HK-2 (cell line): ENCODE data around the gene FOXK1.

Experiments
- DNase-seq: peaks from one replicate; pipeline ENCODE4 v3.0.0-alpha.2; 2018; ENCODE audit not compliant: unreplicated experiment

Gene FOXK1

DNA sequence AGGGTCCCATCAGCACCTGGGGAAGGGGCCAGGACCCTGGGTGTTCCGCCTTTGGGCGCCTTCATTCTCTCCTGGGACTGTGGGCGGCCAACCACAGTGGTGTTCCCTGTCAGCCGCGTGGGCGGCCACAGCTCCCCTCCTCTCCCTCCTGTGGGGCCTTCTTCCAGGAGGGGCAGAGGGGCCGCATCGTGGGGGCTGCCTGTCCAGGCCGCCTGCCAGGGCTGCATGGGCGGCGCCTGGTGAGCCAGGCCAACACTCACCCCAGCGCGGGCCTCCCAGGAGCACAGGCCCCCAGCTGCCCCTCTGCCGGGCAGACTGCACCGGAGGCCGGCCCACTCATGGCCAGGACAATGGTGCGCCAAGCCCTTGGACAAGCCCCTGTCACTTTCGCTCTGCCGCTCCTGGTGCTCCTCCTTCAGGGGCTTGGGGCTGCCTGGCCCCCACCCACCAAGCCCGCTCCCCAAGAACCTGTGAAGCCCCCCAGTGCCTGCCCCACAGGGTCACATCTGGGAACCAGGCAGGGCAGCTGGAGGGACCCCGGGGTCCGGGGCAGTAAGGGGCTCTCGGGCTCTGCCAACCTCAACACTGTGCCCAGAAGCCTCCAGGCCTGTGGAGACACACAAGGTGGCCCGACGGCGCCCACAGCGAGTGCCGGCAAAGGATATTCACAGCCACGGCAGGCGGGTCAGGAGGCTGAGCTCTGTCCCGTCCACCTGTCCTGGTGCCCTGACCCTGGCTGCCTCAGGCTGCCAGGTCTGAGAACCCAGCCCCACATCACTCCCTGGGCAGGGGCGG lies 136.1 kb downstream of the FOXK1 start:
- no peak for DNase-seq

DNA sequence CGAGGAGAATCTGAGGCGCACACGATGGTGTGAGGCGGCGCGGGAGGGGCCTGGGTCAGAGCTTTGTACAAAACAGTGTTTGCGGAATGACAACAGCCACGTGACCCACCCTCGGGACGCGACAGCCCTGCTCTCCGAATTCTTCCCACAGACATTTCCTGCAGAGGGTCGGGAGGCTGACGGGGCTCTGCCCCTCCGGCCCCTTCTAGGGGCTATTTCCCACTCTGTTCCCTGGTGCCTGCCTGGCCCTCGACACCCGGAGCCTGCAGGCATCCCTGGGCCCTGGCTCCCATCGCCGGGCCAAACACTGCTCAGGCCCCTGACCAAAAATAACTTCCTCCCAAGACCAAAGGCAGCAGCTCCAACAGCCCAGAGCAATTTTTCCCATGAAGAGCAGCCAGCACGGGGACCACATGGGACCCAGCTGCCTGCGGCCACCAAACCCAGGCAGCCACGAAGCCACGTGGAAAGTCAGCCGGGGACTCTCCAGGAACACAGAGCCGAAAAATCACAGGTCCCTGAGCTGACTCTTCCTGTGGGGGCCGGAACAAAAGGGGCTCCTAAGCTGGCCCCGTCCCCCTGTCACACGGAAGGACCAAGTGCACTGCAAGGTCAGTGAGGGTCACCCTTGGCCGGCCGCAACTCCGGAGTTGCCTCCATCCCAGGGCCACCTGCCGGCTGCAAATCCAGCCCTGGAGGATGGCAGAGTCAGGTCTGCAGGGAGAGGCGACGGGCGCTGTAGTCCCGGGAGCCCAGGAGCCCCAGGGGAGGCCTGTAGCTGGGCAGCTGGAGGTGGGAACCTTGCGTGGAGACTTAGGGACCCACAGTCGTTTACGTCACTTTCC lies 137.7 kb downstream of the FOXK1 start:
- no peak for DNase-seq

DNA sequence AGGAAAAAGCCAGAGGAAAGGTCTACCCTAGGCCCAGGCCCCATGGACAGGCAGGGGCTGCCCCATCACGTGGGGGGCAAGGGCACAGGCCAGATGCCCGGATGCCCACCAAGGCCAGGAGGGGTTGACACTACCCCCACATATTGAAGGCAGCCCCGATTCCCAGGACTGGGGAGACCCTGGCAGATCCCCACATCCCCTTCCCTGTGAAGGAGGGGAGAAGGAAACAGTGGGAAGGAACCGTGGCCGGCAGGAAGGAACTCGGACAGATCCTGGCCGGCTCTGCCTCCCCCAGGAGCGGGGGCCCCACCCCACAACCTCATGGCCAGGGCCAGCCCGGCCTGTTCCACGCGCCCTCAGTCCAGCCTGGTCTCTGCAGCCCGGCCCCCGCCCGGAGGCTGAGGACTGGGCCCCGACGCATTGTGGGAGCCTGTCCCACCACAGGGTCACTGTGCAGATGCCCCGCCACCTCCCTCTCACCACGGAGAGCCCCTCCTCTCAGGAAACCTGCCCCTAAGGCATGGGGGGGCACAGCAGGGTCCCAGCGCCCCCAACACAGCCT lies 138.4 kb downstream of the FOXK1 start:
- no peak for DNase-seq
